HG03342 (cell line): ENCODE results near the gene MITF.
"Not testable (repeated sequence)": the region's sequence is repeated elsewhere in the genome, so short reads cannot be mapped to it uniquely, and the experiment has no call there.

Experiments
- ATAC-seq: cut with Tn5 transposase; IDR thresholded peaks from one replicate; pipeline ENCODE4 v1.9.1; 2021; ENCODE audit warnings: mild to moderate bottlenecking, moderate library complexity; ENCODE audit not compliant: unreplicated experiment

MITF gene

GRCh38 chr3:69896095-69896494, 156.8 kb downstream of the MITF start:
- ATAC-seq = no peak

- no peak for ATAC-seq
Observed at GRCh38 chr3:69900331-69900730, 161.1 kb downstream of the MITF start.

GRCh38 chr3:69901802-69902201, 162.5 kb downstream of the MITF start:
- no peak for ATAC-seq

- ATAC-seq = no peak
Observed at GRCh38 chr3:69902386-69902785, 163.1 kb downstream of the MITF start.

DNA sequence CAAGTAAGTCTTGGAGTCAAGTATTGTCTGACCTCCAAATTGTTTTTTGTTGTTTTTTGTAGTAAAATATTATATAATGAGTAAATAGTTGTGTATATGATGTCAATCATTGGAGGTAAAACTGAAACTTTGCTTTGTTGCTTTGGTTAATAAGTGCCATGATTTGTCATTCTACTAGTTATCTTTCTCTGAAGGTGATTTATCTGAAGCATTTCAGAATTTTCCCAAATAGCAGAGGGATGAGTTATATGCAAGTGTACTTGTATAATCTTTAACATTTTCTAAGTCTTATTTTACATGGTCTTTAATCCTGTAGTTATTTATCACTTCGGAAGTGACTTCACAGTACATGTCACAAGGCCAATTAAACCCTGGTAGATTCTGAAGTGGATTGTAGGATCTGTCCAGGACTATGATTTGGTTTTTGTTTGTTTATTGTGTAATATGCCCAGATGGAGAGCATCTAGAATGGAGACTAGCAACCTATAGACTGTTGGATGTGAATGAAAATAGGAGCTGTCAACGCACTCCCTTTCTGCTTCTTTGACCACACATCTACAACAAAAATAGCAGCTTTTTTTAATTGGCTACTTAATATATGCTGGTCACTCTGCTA, 167.2 kb downstream of the MITF start:
- no peak for ATAC-seq

- ATAC-seq = no peak
Observed at GRCh38 chr3:69907554-69907953, 168.3 kb downstream of the MITF start.

DNA sequence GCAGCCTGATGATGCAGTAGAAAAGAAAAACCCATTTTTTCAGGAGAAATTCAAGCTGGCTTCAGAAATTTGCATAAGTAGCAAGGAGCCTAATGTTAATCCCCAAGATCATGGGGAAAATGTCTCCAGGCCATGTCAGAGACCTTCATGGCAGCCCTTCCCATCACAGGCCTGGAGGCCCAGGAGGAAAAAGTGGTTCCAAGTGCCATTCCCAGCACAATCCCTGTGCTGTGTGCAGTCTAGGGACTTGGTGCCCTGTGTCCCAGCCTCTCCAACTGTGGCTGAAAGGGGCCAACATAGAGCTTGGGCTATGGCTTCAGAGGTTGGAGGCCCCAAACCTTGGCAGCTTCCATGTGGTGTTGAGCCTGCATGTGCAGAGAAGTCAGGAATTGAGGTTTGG, 170.6 kb downstream of the MITF start:
- not testable (repeated sequence) for ATAC-seq

GRCh38 chr3:69913422-69913821, 174.2 kb downstream of the MITF start:
- no peak for ATAC-seq

- no peak for ATAC-seq
Observed at GRCh38 chr3:69914395-69914794, 175.1 kb downstream of the MITF start.

DNA sequence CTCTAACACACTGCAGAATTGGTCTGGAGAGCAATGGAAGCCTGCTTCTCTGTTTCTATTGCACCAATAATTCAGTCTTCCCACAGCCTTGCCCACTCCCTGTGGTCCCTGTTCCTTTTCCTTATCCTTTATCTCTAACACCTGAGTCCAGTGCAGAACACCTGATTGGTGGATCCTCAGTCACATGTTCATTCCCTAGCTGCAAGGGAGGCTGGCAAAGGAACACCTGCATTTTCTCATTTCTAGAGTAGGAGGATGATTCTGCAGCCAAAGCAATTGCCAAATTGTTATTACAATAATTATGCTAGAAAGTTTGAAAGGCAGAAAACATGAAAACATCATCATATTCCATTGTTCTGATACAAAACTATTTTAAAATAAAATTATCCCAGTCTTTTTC, 176.5 kb downstream of the MITF start:
- ATAC-seq = no peak

GRCh38 chr3:69920009-69920408, 180.7 kb downstream of the MITF start:
- not testable (repeated sequence) for ATAC-seq

- no peak for ATAC-seq
Observed at GRCh38 chr3:69921651-69922050, 182.4 kb downstream of the MITF start.

- no peak for ATAC-seq
Observed at GRCh38 chr3:69922521-69923000, 183.3 kb downstream of the MITF start.

- ATAC-seq = no peak
Observed at GRCh38 chr3:69925506-69925905, 186.2 kb downstream of the MITF start.

DNA sequence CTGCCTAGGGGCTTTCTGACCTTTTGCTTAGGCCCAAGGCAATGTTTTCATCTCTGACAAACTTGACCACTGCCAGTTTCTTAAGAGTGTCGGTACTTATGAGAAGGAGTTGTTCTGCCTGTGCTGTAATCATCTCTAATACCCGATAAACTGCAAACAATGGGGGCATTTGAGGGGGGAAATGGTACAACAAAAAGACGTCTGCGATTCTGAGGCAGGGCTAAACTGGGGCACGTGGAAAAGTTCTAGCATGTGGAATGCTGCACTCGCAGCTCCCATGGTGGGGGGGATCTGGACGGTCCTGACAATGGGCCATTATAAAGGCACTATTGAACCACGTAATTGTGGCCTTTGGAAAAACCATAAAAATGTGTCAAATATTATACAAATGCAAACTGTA, 187.1 kb downstream of the MITF start:
- no peak for ATAC-seq

DNA sequence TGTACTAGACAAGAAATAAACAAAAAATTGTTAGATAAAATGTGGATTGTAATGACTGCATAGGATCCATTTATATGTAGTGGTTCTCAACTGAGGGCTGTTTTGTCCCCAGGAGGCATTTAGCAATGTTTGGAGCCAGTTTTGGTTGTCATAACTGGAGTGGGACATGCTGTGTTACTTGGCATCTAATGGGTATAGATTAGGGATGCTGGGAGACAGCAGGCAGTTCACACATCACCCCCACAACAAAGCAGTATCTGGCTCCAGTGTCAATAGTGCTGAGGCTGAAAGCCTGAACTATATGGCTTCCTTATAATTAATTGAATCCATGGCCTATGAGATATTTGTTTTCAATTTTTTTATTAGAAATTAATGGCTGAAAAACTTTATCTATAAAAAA, 188.3 kb downstream of the MITF start:
- no peak for ATAC-seq

DNA sequence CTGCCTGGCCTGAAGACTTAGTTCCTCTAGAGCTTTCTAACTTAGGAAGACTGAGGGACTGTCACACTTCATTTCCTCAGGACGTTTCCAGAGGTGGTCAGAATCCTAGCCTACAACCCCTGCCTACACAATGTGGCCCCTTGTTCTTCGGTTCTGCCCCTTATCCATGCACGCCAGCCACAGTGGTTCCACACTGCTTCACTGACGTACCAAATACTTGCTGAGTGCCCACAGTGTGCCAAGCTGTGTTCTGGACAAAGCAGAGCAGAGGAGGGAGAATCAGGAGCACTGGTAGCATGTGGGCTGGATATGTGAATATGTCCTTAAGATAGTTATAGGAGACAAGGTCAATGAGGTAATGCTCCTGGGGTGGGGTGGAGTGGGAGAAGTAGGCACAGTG, 189.8 kb downstream of the MITF start:
- no peak for ATAC-seq

GRCh38 chr3:69930564-69930963, 191.3 kb downstream of the MITF start:
- ATAC-seq = no peak

DNA sequence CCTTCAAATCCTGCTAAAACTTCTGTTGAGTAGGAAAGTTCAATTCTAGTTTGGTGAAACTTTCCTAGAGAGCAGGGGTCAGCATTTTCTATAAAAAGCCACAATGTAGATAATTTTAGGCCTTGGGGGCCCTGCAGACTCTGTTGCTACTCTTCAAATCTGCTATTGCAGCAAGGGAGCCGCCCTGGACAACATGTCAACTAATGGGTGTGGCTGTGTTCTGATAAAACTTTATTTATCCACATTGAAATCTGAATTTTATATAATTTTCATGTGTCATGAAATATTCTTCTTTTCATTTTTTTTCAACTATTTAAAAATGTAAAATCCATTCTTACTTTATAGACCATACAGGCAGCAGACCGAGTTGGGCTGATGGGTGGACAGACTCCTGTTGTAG, 192.8 kb downstream of the MITF start:
- no peak for ATAC-seq

- ATAC-seq = no peak
Observed at GRCh38 chr3:69932501-69932900, 193.2 kb downstream of the MITF start.

DNA sequence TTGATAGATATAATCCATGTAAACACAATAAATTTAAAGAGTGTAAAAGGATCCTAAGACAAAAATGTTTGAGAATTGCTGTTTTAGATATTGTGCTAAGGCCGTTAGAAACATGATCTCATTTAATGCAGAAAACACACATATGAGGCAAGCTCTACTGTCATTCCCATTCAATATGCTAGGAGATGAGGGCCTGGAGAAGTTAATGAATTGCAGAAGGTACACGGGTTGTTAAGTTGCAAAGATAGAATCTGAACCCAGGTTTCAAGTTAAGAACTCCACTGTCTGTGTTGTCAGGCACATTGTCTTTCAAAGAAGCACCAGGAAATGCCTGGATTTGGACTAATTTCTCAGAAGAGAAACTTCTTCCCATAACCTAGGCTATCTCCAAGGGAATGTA, 195.1 kb downstream of the MITF start:
- no peak for ATAC-seq

DNA sequence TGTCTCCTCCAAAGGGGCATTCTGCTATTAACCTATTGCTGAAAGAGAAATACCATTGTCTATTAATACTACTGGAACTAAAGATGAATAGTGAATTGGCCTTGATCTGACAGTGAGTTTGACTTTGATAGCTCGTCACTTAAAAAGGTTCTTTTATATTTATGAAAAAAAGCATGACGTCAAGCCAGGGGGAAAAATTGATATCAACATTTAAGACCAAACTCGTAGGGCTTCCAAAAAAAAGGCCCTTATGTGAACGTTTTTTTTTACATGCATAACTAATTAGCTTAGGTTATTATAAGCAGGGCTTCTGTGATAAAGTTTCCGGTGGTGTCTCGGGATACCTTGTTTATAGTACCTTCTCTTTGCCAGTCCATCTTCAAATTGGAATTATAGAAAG, 197.0 kb downstream of the MITF start:
- no peak for ATAC-seq

- ATAC-seq = no peak
Observed at GRCh38 chr3:69938061-69938460, 198.8 kb downstream of the MITF start.
